ENCODE data around the gene ZNF146. TPM values are rescaled to one million over a fixed set of nuclear protein-coding genes. Genes with fewer than 3 reads are reported as not detected.
"Not testable (repeated sequence)": the region's sequence is repeated elsewhere in the genome, so short reads cannot be mapped to it uniquely, and the experiment has no call there.

Gene ZNF146
- polyA plus RNA-seq, 1 donor from 2014 or later, result 215 TPM

GRCh38 chr19:36172852-36173251, 42.1 kb upstream of the ZNF146 start:
- no peak overlapping the region for H2AFZ ChIP-seq (ENCODE audit: low read depth, low read length)
- TF ChIP-seq REST (IDR thresholded peaks at IDR 0.05; ENCODE audit: borderline replicate concordance) (no peak), TAF1 (IDR thresholded peaks at IDR 0.05; ENCODE audit: low read depth) (no peak), EP300 (conservative IDR thresholded peaks at IDR 0.05; ENCODE audit: poor library complexity, severe bottlenecking) (no peak), CTCF (IDR thresholded peaks at IDR 0.05; ENCODE audit: poor library complexity, severe bottlenecking) (no peak), MXI1 (conservative IDR thresholded peaks at IDR 0.05; ENCODE audit: poor library complexity, severe bottlenecking) (no peak), POLR2AphosphoS5 (IDR thresholded peaks at IDR 0.05) (no peak), EZH2 (IDR thresholded peaks at IDR 0.05; ENCODE audit: borderline replicate concordance, insufficient read depth, low read length, poor library complexity, severe bottlenecking) (no peak)
- H4K20me1 ChIP-seq (ENCODE audit: insufficient read depth), result no peaks in the 10 kb centered on the region
- H3K9ac ChIP-seq (ENCODE audit: low read length), result no peak overlapping the region
- no peaks in the 10 kb centered on the region for H3K36me3 ChIP-seq (ENCODE audit: insufficient read depth, low read length)
- H3K9me3 ChIP-seq (ENCODE audit: low read length), result no peaks in the 10 kb centered on the region
- H3K79me2 ChIP-seq (replicated peaks; ENCODE audit: insufficient read depth, low read length), result no peaks in the 10 kb centered on the region
- H3K9me2 ChIP-seq (ENCODE audit: insufficient read depth, low read length), result no peaks in the 10 kb centered on the region
- no peaks in the 10 kb centered on the region for H3F3A ChIP-seq (ENCODE audit: insufficient read depth, low read length, poor library complexity, severe bottlenecking)
- no peaks in the 10 kb centered on the region for H3K27me3 ChIP-seq (ENCODE audit: insufficient read depth, low read depth, low read length)
- no peak overlapping the region for H3K27ac ChIP-seq (ENCODE audit: low read length)
- H3K4me3 ChIP-seq (ENCODE audit: low read length), result no peak overlapping the region
- no peak overlapping the region for H3K4me2 ChIP-seq (ENCODE audit: low read length)

GRCh38 chr19:36173846-36174245, 41.1 kb upstream of the ZNF146 start:
- H3K9me2 ChIP-seq (ENCODE audit: insufficient read depth, low read length); H3K27ac ChIP-seq (ENCODE audit: low read length); H4K20me1 ChIP-seq (ENCODE audit: insufficient read depth); H2AFZ ChIP-seq (ENCODE audit: low read depth, low read length); H3K27me3 ChIP-seq (ENCODE audit: insufficient read depth, low read depth, low read length); H3K79me2 ChIP-seq (replicated peaks; ENCODE audit: insufficient read depth, low read length); H3K9me3 ChIP-seq (ENCODE audit: low read length); H3F3A ChIP-seq (ENCODE audit: insufficient read depth, low read length, poor library complexity, severe bottlenecking); H3K4me3 ChIP-seq (ENCODE audit: low read length); H3K36me3 ChIP-seq (ENCODE audit: insufficient read depth, low read length); H3K9ac ChIP-seq (ENCODE audit: low read length); H3K4me2 ChIP-seq (ENCODE audit: low read length): not testable (repeated sequence)

- H2AFZ ChIP-seq (ENCODE audit: low read depth, low read length); H3K4me3 ChIP-seq (ENCODE audit: low read length); H3F3A ChIP-seq (ENCODE audit: insufficient read depth, low read length, poor library complexity, severe bottlenecking); H3K4me2 ChIP-seq (ENCODE audit: low read length); H3K9me2 ChIP-seq (ENCODE audit: insufficient read depth, low read length); H3K27me3 ChIP-seq (ENCODE audit: insufficient read depth, low read depth, low read length); H3K36me3 ChIP-seq (ENCODE audit: insufficient read depth, low read length); H4K20me1 ChIP-seq (ENCODE audit: insufficient read depth); H3K9me3 ChIP-seq (ENCODE audit: low read length); H3K79me2 ChIP-seq (replicated peaks; ENCODE audit: insufficient read depth, low read length); H3K27ac ChIP-seq (ENCODE audit: low read length); H3K9ac ChIP-seq (ENCODE audit: low read length): not testable (repeated sequence)
Observed at GRCh38 chr19:36179077-36179476, 35.8 kb upstream of the ZNF146 start.
